HG03039 (cell line): ENCODE measurements around the gene GNPDA1.

Source experiments
- ATAC-seq: cut with Tn5 transposase; IDR thresholded peaks from one replicate; pipeline ENCODE4 v1.9.1; 2021; ENCODE audit warnings: mild to moderate bottlenecking, moderate library complexity; ENCODE audit not compliant: unreplicated experiment

Gene GNPDA1

GRCh38 chr5:141958546-141959172 is 54.2 kb downstream of the GNPDA1 start:
- ATAC-seq, result no peak

- no peak for ATAC-seq
Measured at GRCh38 chr5:141958113-141958512, 54.7 kb downstream of the GNPDA1 start, which contains the start of gene PCDH12. PCDH12 (minus strand) TSS chr5:141958202; CDS start chr5:141957851, 351 bp downstream.

- ATAC-seq, result no peak
Measured at GRCh38 chr5:141957367-141957996, 55.3 kb downstream of the GNPDA1 start.

GRCh38 chr5:141954194-141954593 is 58.6 kb downstream of the GNPDA1 start:
- no peak for ATAC-seq

GRCh38 chr5:141952020-141952419 is 60.8 kb downstream of the GNPDA1 start:
- ATAC-seq, result no peak

- ATAC-seq, result peak; percentile 61
Measured at GRCh38 chr5:141951332-141951781, 61.5 kb downstream of the GNPDA1 start.
